K562 (cell line): Measurements from ENCODE around the gene UBA52. TPM values are rescaled to one million over a fixed set of nuclear protein-coding genes. Genes with fewer than 3 reads are reported as not detected.
A peak's percentile ranks its signal among the peaks of the same experiment; 100 is the strongest.

Experiments used
- CBFA2T2 ChIP-seq: fragments of 450-650 bp; conservative IDR thresholded peaks from 2 replicates; pipeline ENCODE4 v1.6.1; 2017; ENCODE audit warnings: mild to moderate bottlenecking
- CC2D1A ChIP-seq: fragments of 450-650 bp; IDR thresholded peaks from 2 replicates; pipeline ENCODE4 v1.6.1; 2017; ENCODE audit warnings: mild to moderate bottlenecking
- EWSR1 ChIP-seq: fragments of 450-650 bp; IDR thresholded peaks from 2 replicates; pipeline ENCODE4 v1.6.1; 2018; ENCODE audit warnings: borderline replicate concordance, mild to moderate bottlenecking, low read depth, moderate library complexity; ENCODE audit not compliant: partially characterized antibody
- FOXM1 ChIP-seq, 2 experiments: fragments of 450-650 bp in 1 of 2; sonication (generic) in 1 of 2; formaldehyde crosslinking in 1 of 2; IDR thresholded peaks; 2 replicates each; pipeline versions ENCODE4 v1.6.1 to v1.9.0; 2017 to 2022; ENCODE audit warnings: low read depth in 2 of 2, mild to moderate bottlenecking in 2 of 2, missing genetic modification reagents in 1 of 2, moderate library complexity in 1 of 2
- HMGN3 ChIP-seq: IDR thresholded peaks from 2 replicates; pipeline ENCODE4 v1.6.1; 2011; ENCODE audit warnings: borderline replicate concordance, low read depth, mild to moderate bottlenecking, mixed read lengths, low read length; ENCODE audit not compliant: insufficient read length; ENCODE audit errors: extremely low read depth
- KDM2B ChIP-seq: fragments of 250-450 bp; sonication (Bioruptor Pico); IDR thresholded peaks from 2 replicates; pipeline ENCODE4 v1.8.0; 2021; ENCODE audit warnings: mild to moderate bottlenecking, moderate library complexity
- KLF13 ChIP-seq: fragments of 450-650 bp; IDR thresholded peaks from 2 replicates; pipeline ENCODE4 v1.6.1; 2016; ENCODE audit warnings: missing genetic modification characterization, low read depth, mild to moderate bottlenecking, missing compliant biosample characterization, moderate library complexity, borderline replicate concordance
- OTX1 ChIP-seq: fragments of 450-650 bp; formaldehyde crosslinking; IDR thresholded peaks from 2 replicates; pipeline ENCODE4 v1.4.0; 2022; ENCODE audit warnings: mild to moderate bottlenecking
- PRPF4 ChIP-seq: fragments of 200-400 bp; formaldehyde crosslinking; IDR thresholded peaks from one replicate; pipeline ENCODE4 v1.6.1; 2017; ENCODE audit warnings: low read length, low read depth, mild to moderate bottlenecking; ENCODE audit not compliant: insufficient read depth, poor library complexity, severe bottlenecking
- RCOR1 ChIP-seq, 2 experiments: IDR thresholded peaks; 2 replicates each; pipeline ENCODE4 v1.6.1; 2012; ENCODE audit warnings: low read depth in 2 of 2, low read length in 2 of 2, borderline replicate concordance in 1 of 2, improper control_type of control experiment in 1 of 2
- TAF9B ChIP-seq: fragments of 450-650 bp; IDR thresholded peaks from 2 replicates; pipeline ENCODE4 v1.6.1; 2018; ENCODE audit warnings: mild to moderate bottlenecking; ENCODE audit not compliant: partially characterized antibody
- TRIM28 ChIP-seq: fragments of 450-650 bp; IDR thresholded peaks from 2 replicates; pipeline ENCODE4 v1.6.1; 2017
- ZNF561 ChIP-seq: fragments of 450-650 bp; formaldehyde crosslinking; conservative IDR thresholded peaks from 2 replicates; pipeline ENCODE4 v1.4.0; 2020; ENCODE audit warnings: mild to moderate bottlenecking, moderate library complexity
- ZNF766 ChIP-seq: fragments of 200-800 bp; sonication (Bioruptor generic); conservative IDR thresholded peaks from 2 replicates; pipeline ENCODE4 v1.6.1; 2016; ENCODE audit warnings: missing genetic modification characterization, missing compliant biosample characterization
- polyA plus RNA-seq, 8 experiments: library from polyadenylated mRNA; depleted of rRNA in 4 of 8; stranded (reverse) in 5 of 8; unstranded in 3 of 8; fragments of >200 nt; fragmentation: Nextera tagmentation in 2 of 8; fragmentation: Illumina TruSeq in 1 of 8; extraction: Ambion mirVana in 2 of 8; extraction: Trizol in 1 of 8; gene quantifications; 2 replicates each; pipeline versions ENCODE4 v1.2.1 to v1.2.3, GENCODE V29; 2011 to 2014; ENCODE audit warnings: inconsistent platforms in 1 of 8, missing spikeins in 1 of 8
- total RNA-seq, 7 experiments: library from RNA; depleted of rRNA in 6 of 7; stranded (reverse); fragments of >200 nt in 6 of 7; fragmentation: Illumina TruSeq in 2 of 7; extraction: Trizol in 2 of 7; gene quantifications; 2 replicates each; pipeline versions ENCODE4 v1.2.1 to v1.2.3, GENCODE V29; 2011 to 2021; ENCODE audit warnings: low replicate concordance in 1 of 7
- TF ChIP-seq, protein P1 (sequence below): sonication (generic); formaldehyde crosslinking; IDR thresholded peaks from 2 replicates; pipeline ENCODE4 v1.8.0; 2022; ENCODE audit warnings: missing genetic modification reagents, mild to moderate bottlenecking, borderline replicate concordance
- TF ChIP-seq, protein P2 (sequence below), 2 experiments: fragments of 450-650 bp; IDR thresholded peaks; 2 replicates each; pipeline ENCODE4 v1.6.1; 2016; ENCODE audit warnings: mild to moderate bottlenecking in 2 of 2, borderline replicate concordance in 1 of 2, low read depth in 1 of 2, moderate library complexity in 1 of 2
- TF ChIP-seq, protein P3 (sequence below): fragments of 450-650 bp; IDR thresholded peaks from 2 replicates; pipeline ENCODE4 v1.6.1; 2016; ENCODE audit warnings: missing biosample characterization, missing genetic modification characterization

UBA52 gene
- total and polyA plus RNA-seq, 9 of the 15 experiments (the other 6 are each of a cell fraction or from before 2014, with no cell fraction given), result 1,110 to 2,751 (median 1,733) TPM

DNA sequence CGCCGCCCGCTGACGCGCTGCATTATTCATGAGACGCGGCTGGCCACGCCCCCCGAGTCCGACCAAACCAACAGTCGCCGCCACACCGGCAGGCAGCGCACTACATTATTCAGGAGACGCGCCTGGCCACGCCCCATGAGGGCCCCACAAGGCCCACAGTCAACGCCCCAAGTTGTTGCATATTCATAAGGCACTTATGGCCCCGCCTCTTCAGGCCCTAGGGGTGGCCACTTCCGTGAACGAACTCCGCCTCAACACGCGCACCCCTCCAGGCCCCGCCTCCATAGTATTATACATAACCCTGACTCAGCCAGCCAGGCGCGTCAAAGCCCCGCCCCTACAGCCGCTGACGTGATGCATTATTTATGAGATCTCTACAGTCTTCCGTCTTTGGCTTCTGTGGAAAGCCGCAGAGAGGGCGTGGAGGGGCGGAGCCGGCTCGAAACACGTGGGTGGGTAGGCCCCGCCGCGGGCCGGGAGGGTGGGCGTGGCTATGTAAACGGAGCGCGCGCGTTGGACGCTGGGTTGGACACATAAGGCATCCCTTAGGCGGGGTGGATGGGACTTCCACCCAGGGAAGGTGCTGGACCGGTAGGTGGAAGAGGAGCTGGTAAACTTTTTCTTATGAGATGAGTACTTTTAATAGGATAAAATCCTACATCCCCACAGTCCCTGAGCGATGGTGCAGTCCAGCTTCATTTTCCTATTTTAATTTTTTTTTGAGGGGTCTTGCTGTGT lies 49.4 kb upstream of the UBA52 start (continued):
- TF ChIP-seq TRIM28 (no peak), FOXM1 (IDR thresholded peaks at IDR 0.05; ENCODE audit: low read depth) (peak; percentile 51), FOXM1 (CRISPR knock-in tag; IDR thresholded peaks at IDR 0.05; ENCODE audit: low read depth) (no peak), HMGN3 (no peak), PRPF4 (no peak), TAF9B (no peak), ZNF766 (CRISPR knock-in tag) (no peak), EWSR1 (no peak), KLF13 (tag) (no peak), ZNF561 (CRISPR knock-in tag) (no peak), KDM2B (CRISPR knock-in tag) (no peak), RCOR1 (IDR thresholded peaks at IDR 0.05; ENCODE audit: borderline replicate concordance in 1 of 2, low read depth in 2 of 2, low read length in 2 of 2) (no peak; a peak in 2 of 4 replicates), OTX1 (CRISPR knock-in tag) (no peak), CBFA2T2 (no peak), CC2D1A (no peak)
- TF ChIP-seq, protein P1, sequence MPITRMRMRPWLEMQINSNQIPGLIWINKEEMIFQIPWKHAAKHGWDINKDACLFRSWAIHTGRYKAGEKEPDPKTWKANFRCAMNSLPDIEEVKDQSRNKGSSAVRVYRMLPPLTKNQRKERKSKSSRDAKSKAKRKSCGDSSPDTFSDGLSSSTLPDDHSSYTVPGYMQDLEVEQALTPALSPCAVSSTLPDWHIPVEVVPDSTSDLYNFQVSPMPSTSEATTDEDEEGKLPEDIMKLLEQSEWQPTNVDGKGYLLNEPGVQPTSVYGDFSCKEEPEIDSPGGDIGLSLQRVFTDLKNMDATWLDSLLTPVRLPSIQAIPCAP (CRISPR knock-in tag), result no peak
- TF ChIP-seq, protein P2, sequence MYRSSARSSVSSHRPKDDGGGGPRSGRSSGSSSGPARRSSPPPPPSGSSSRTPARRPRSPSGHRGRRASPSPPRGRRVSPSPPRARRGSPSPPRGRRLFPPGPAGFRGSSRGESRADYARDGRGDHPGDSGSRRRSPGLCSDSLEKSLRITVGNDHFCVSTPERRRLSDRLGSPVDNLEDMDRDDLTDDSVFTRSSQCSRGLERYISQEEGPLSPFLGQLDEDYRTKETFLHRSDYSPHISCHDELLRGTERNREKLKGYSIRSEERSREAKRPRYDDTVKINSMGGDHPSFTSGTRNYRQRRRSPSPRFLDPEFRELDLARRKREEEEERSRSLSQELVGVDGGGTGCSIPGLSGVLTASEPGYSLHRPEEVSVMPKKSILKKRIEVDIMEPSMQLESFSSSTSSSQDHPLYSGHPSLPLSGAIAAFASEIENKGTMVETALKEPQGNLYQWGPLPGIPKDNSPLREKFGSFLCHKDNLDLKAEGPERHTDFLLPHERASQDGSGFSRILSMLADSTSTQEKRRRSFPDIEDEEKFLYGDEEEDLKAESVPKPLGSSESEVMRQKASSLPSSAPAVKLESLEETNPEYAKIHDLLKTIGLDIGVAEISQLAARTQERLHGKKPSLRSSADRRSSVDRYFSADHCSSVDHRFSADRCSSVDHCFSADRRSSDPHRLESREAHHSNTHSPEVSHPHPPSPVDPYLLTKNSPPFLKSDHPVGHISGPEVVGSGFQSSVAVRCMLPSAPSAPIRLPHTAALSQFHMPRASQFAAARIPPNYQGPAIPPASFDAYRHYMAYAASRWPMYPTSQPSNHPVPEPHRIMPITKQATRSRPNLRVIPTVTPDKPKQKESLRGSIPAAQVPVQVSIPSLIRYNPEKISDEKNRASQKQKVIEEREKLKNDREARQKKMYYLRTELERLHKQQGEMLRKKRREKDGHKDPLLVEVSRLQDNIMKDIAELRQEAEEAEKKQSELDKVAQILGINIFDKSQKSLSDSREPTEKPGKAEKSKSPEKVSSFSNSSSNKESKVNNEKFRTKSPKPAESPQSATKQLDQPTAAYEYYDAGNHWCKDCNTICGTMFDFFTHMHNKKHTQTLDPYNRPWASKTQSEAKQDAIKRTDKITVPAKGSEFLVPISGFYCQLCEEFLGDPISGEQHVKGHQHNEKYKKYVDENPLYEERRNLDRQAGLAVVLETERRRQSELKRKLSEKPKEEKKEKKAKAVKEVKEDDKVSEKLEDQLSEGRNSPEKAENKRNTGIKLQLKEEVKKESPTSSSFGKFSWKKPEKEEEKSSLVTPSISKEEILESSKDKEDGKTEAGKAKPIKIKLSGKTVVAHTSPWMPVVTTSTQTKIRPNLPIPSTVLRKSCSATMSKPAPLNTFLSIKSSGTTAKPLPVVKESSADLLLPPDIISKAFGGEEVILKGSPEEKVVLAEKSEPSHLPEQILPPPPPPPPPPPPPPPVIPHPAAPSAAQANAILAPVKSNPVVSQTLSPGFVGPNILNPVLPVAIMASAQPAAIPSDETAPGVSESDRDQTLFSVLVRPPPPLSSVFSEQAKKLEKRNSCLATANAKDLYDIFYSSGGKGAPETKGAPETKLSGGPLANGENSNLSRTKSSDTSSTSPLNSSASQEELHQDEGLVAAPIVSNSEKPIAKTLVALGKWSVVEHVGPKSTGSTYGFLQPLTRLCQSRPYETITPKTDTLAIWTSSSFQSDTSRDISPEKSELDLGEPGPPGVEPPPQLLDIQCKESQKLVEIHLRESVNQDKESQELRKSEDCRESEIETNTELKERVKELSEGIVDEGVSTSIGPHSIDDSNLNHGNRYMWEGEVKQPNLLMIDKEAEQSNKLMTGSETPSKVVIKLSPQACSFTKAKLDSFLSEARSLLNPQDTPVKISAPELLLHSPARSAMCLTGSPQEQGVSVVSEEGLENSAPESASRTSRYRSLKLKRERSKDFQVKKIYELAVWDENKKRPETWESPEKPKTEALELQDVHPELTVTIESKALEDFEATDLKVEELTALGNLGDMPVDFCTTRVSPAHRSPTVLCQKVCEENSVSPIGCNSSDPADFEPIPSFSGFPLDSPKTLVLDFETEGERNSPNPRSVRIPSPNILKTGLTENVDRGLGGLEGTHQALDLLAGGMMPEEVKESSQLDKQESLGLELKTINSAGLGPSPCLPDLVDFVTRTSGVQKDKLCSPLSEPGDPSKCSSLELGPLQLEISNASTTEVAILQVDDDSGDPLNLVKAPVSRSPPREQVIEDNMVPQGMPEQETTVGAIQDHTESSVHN (IDR thresholded peaks at IDR 0.05; ENCODE audit: borderline replicate concordance in 1 of 2, low read depth in 1 of 2), result no peak
- TF ChIP-seq, protein P3, sequence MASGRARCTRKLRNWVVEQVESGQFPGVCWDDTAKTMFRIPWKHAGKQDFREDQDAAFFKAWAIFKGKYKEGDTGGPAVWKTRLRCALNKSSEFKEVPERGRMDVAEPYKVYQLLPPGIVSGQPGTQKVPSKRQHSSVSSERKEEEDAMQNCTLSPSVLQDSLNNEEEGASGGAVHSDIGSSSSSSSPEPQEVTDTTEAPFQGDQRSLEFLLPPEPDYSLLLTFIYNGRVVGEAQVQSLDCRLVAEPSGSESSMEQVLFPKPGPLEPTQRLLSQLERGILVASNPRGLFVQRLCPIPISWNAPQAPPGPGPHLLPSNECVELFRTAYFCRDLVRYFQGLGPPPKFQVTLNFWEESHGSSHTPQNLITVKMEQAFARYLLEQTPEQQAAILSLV (tag), result peak; percentile 50; the same call in 1 of the 2 replicates
